Stimulated activated CD8-positive, alpha-beta memory T cell treated with anti-CD3 and anti-CD28 coated beads, Interleukin-12 subunit alpha, Interleukin-12 subunit beta, amount 100 ng/mL, for 24 hours (primary cell): ENCODE data around the gene KRTAP10-5.
"Not testable (repeated sequence)": the region's sequence is repeated elsewhere in the genome, so short reads cannot be mapped to it uniquely, and the experiment has no call there.

Source experiments
- DNase-seq: peaks from one replicate; pipeline ENCODE4 v3.0.0-alpha.2; 2020; ENCODE audit errors: extremely low read depth

KRTAP10-5 gene

GRCh38 chr21:44571844-44572782 lies 8.3 kb downstream of the KRTAP10-5 start:
- DNase-seq: no peak

- DNase-seq: no peak
Observed at GRCh38 chr21:44571296-44571695, 9.1 kb downstream of the KRTAP10-5 start.

GRCh38 chr21:44569861-44570517 lies 10.4 kb downstream of the KRTAP10-5 start:
- DNase-seq: no peak

GRCh38 chr21:44568667-44569556 lies 11.5 kb downstream of the KRTAP10-5 start:
- DNase-seq: no peak

- no peak for DNase-seq
Observed at GRCh38 chr21:44568261-44568660, 12.1 kb downstream of the KRTAP10-5 start.

GRCh38 chr21:44567481-44568171 lies 12.8 kb downstream of the KRTAP10-5 start:
- no peak for DNase-seq

- DNase-seq: no peak
Observed at GRCh38 chr21:44566403-44566802, 14.0 kb downstream of the KRTAP10-5 start.

- DNase-seq: no peak
Observed at GRCh38 chr21:44564886-44565598, 15.4 kb downstream of the KRTAP10-5 start.

- no peak for DNase-seq
Observed at GRCh38 chr21:44564099-44564498, 16.3 kb downstream of the KRTAP10-5 start.

GRCh38 chr21:44558695-44559094 lies 21.7 kb downstream of the KRTAP10-5 start, which contains the start of gene KRTAP10-3:
Gene KRTAP10-3 (minus strand): TSS chr21:44558795. CDS start chr21:44558715, 80 bp downstream.
- no peak for DNase-seq

- not testable (repeated sequence) for DNase-seq
Observed at GRCh38 chr21:44558329-44558675, 22.1 kb downstream of the KRTAP10-5 start.

GRCh38 chr21:44557491-44558328 lies 22.7 kb downstream of the KRTAP10-5 start:
- no peak for DNase-seq

- no peak for DNase-seq
Observed at GRCh38 chr21:44556879-44557278, 23.5 kb downstream of the KRTAP10-5 start.

GRCh38 chr21:44555200-44555875 lies 25.1 kb downstream of the KRTAP10-5 start:
- no peak for DNase-seq

- DNase-seq: no peak
Observed at GRCh38 chr21:44552681-44553080, 27.7 kb downstream of the KRTAP10-5 start.

GRCh38 chr21:44552136-44552535 lies 28.3 kb downstream of the KRTAP10-5 start:
- no peak for DNase-seq

GRCh38 chr21:44551340-44551961 lies 29.0 kb downstream of the KRTAP10-5 start, which contains the start of gene KRTAP10-2:
Gene KRTAP10-2 (minus strand): TSS chr21:44551505. CDS start chr21:44551458, 47 bp downstream.
- DNase-seq: no peak

GRCh38 chr21:44550807-44551206 lies 29.6 kb downstream of the KRTAP10-5 start:
- no peak for DNase-seq

GRCh38 chr21:44550285-44550684 lies 30.1 kb downstream of the KRTAP10-5 start:
- DNase-seq: not testable (repeated sequence)
